Fibroblast of skin of left biceps (primary cell): Measurements from ENCODE around the gene GALNT9.
"Not testable (repeated sequence)": the region's sequence is repeated elsewhere in the genome, so short reads cannot be mapped to it uniquely, and the experiment has no call there.

ENCODE experiments used
- DNase-seq, 2 experiments: peaks; one replicate each; pipeline ENCODE4 v3.0.0-alpha.2; 2013; ENCODE audit warnings: low read depth in 2 of 2

GALNT9 gene

DNA sequence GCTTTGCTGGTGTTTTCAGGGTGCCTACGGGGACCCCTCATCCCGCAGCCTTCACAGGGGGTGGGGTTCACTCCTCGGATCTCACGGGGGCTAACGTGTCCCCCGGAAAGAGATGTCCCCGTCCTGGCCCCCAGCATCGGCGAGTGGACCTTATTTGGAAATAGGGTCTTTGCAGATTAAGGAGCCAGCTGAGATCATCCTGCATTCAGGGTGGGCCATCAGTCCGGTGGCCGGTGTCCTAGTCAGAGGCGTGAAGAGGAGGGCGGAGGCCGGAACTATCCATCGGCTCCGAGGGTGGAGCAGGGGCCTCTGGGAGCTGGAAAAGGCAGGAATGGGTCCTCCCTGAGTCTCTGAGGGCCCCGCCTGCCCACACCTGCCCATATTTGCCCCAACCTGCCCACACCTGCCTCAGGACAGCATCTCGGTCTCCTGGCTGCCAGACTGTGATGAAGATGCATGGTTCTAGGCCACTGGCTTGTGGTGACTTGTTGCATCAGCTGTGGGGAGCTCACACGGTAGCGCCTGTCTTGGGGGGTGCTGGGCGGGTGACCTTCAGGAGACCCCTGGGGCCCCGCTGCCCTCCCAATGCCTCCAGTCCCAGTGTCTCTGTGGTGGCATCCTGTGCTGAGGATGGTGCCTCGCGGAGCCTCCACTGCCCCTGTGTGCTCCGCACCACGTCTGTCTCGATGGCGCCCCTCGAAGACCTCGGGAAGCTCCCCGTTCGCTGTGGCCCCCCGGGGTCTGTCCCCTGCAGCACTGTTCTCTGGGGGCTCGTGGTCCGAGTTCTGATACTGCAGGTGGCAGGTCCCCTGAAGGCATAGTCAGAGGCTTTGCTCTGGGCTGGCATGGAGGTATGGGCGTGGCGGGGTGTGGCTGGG is 170.5 kb downstream of the GALNT9 start:
- no peak for DNase-seq

DNA sequence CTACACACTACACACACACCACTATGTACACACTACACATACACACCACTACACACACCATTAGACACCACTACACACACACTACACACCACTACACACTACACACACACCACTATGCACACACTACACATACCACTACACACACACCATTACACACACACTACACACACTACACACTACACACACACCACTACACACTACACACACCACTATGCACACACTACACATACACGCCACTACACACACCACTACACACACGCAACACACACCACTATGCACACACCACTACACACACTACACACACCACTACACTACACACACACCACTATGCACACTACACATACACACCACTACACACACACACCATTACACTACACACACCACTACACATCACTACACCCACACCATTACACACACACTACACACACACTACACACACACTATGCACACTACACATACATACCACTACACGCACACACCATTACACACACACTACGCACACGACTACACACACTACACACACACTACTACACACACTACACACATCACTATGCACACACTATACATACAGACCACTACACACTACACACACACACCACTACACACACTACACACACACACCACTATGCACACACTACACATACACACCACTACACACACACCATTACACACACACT is 171.5 kb downstream of the GALNT9 start:
- no peak for DNase-seq

DNA sequence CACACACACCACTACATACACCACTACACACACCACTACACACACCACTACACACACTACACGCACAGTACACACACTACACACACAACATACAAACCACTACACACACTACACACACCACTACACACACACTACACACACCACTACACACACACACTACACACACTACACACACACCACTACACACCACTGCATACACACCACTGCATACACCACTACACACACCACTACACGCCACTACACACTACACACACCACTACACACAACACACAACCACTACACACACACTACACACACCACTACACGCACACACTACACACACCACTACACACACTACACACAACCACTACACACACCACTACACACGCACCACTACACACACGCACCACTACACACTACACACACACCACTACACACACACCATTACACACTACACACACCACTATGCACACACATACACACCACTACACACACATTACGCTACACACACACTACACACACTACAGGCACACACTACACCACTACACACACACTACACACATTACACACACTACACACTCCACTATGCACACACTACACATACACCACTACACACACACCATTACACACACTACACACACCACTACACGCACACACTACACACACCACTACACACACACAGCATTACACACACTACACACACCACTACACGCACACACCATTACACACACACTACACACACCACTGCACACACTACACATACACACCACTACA is 172.6 kb downstream of the GALNT9 start:
- DNase-seq: no peak

DNA sequence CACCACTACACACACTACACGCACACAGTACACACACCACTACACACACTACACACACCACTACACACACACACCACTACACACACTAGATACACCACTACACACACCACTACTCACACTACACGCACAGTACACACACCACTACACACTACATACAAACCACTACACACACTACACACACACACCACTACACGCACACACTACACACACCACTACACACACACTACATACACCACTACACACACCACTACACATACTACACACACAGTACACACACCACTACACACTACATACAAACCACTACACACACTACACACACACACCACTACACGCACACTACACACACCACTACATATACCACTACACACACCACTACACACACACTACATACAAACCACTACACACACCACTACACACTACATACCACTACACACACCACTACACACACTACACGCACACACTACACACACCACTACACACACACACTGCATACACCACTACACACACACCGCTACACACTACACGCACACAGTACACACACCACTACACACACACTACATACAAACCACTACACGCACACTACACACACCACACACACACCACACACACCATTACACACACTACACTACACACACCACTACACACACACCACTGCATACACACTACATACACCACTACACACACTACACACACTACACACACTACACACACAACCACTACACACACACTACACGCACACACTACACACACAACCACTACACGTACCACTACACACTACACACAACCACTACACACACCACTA is 173.4 kb downstream of the GALNT9 start:
- no peak for DNase-seq

DNA sequence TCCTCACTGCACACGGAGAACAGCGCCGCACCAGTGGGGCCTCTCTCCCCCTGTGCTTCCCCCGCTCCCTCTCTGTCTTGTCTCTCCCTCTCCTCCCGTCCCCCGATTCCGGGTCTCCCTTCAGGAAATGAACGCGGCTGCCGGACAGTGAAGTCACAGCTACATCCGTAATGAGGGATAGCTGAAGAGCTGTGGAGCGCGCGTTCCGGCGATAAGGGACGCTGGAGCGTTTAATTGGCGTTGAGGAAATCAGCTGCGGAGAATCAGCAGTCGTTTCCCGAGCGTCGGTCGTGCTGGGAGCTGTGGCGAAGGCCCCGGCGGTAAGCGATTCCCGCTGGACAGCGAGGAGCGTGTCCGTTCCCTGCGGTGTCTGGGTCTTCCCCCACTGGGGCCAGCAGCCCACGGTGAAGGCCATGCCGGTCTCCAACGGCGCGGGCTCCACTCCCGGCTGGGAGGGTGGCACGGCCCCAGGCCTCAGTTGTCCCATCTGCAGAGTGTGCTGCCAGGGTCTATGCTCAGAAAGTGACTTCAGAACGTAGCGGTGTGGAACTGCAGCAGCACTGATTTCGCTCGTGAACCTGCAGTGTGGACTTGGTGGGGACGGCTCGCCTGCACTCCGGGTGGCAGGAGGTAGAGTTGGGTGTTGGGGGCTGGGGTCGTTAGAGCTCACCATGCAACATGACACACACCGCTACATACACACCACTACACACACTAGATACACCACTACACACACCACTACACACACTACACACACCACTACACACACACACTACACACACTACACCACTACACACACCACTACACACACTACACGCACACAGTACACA is 174.2 kb downstream of the GALNT9 start:
- DNase-seq: no peak

DNA sequence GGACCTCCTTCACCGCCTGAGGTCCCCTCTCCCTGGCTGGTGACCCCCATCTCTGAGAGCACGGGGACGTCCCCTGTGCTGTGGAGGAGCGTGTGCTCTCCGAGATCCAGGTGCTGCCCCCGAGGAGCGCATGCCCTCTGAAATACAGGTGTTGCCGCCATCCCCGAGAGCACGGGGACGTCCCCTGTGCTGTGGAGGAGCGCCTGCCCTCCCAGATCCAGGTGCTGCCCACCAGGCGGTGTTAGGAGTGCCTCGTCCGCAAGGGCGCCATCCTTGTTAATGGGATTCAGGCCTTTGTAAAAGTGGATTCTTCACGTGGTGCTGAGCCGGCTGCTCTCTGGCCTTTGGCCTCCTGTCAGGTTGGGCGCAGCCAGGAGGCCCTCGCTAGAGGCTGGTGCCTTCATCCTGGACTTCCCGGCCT is 175.0 kb downstream of the GALNT9 start:
- DNase-seq: no peak

DNA sequence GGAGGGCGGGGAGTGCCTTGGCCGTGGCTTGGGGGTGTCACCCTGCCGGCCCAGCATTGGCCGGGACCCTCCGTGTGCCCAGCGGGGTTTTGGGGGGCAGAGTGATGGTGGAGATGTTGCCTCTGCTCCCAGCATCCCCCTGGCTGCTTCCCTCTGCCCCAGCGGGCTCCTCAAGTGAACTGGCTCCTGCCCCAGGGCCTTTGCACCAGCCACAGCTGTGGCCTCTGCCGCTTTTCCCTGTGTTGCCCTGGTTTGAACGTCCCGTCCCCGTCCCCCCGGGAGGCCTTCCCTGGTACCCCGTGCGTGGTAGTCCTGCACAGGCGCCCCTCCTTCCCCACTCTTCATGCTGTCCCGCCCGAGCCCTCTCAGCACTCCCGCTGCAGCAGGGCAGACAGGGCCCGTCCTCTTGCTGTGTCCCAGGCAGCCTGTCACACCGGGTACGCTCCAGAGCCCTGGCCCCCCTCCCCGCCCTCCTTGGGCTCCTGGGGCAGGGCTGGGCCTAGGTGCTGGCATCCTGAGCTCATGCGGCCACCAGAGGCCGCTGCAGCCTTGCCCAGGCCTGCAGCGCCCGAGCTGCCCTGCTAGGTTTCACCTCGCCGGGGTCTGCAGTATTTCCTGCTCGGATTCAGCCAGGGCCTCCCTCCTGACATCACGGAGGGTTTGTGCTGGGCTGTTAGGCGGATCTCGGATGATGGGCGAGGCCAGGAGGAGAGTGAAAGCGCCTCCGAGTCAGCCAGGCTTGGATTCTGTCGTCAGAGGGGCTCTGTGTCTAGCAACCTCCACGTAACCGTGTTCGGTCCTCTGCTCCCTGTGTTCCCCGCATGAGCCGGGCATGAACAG is 175.7 kb downstream of the GALNT9 start:
- DNase-seq: peak; percentile 26 to 29

DNA sequence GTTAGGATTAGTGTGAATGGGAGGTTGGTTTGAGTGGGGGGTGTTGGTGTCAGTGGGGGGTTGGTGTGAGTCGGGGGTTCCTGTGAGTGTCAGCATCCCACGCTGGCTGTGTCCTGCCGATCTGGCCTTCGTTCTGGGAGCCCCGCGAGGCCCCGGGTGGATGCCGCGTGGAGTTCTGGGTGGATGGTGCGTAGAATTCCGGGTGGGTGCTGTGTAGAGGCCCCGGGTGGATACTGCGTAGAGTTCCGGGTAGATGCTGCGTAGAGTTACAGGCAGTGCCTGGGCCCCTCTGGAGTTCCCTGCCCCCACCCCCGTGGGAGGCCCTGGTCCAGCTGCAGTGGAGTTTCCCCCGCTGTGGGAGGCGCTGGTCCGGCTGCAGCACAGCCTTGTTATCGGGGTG is 176.4 kb downstream of the GALNT9 start:
- no peak for DNase-seq

DNA sequence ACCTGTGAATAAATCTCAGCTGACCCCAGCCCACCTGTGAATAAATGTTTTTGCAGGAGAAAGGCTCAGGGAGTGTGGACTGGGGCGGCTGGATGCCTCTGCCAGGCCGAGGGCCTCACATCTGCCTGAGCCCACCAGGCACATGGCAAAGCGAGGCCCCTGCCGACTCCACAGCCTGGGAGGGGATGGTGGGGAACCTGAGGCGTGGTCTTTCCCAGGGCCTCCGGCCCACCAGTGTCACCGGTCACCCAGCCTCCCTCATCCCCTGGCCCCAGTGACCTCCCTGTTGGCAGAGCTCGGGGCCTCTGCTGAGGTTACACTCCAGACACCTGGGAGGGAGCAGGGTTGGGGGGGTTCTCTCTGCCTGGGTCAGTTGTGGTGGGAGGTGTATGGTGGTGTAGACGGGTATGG is 177.0 kb downstream of the GALNT9 start:
- DNase-seq: no peak

DNA sequence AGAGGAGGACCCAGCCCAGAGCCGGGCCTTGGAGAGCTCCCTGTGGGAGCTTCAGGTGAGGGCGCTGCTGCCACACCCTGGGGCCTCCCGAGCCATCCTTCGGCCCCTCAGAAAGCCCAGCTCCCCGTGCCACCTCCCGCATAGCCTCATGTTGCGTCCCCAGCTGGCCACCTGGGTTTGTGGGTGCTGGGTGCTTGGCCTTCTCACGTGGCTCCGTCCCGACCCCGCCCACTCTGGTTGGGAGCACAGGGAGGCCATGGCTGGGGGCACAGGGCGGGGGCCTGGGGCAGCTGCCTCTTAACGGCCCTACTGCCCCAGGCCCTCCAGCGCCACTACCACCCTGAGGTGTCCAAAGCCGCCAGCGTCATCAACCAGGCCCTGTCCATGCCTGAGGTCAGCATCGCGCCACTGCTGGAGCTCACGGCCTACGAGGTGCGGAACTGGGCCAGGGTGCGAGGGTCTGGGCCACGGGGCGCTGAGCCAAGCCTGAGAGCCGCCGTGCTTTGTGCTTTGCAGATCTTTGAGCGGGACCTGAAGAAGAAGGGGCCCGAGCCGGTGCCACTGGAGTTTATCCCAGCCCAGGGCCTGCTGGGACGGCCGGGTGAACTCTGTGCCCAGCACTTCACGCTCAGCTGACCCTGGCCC is 177.5 kb downstream of the GALNT9 start:
- DNase-seq: no peak

DNA sequence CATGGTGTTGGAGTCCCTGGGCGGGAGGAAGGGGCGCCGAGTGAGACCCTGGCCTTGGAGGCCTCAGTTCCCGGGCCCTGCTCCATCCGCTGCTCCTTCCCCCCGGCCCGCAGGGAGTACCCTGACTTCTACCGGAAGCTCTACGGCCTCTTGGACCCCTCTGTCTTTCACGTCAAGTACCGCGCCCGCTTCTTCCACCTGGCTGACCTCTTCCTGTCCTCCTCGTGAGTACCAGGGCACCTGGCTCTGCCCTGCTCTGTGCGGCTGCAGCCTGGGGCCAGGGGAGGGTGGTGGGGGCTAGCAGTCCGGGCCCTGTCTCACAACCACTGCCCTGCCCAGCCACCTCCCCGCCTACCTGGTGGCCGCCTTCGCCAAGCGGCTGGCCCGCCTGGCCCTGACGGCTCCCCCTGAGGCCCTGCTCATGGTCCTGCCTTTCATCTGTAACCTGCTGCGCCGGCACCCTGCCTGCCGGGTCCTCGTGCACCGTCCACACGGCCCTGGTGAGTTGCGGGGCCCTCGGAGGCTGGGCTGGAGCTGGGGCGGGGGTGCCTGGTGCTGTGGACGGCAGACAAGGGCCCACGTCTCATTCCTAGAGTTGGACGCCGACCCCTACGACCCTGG is 178.1 kb downstream of the GALNT9 start:
- no peak for DNase-seq

DNA sequence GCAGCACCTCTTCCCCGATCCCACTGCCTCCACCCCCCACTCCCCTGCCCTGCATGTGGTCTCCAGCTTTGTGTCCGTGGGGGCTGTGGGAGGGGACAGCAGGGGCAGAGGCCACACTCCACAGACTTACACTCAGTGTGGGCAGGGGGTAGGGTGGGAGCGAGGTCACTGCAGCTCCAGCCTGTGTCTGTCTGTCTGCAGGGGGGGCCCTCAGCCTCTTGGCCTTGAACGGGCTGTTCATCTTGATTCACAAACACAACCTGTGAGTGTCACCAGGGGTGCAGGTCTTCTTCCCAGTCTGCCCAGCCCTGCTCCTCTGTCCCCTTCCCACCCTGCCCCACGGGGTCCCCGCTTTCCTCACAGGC is 178.6 kb downstream of the GALNT9 start:
- no peak for DNase-seq

DNA sequence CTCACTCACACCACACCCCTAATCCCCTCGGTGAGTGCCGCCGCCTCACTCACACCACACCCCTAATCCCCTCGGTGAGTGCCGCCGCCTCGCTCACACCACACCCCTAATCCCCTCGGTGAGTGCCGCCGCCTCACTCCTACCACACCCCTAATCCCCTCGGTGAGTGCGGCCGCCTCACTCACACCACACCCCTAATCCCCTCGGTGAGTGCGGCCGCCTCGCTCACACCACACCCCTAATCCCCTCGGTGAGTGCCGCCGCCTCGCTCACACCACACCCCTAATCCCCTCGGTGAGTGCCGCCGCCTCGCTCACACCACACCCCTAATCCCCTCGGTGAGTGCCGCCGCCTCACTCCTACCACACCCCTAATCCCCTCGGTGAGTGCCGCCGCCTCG is 179.9 kb downstream of the GALNT9 start:
- DNase-seq: not testable (repeated sequence)

DNA sequence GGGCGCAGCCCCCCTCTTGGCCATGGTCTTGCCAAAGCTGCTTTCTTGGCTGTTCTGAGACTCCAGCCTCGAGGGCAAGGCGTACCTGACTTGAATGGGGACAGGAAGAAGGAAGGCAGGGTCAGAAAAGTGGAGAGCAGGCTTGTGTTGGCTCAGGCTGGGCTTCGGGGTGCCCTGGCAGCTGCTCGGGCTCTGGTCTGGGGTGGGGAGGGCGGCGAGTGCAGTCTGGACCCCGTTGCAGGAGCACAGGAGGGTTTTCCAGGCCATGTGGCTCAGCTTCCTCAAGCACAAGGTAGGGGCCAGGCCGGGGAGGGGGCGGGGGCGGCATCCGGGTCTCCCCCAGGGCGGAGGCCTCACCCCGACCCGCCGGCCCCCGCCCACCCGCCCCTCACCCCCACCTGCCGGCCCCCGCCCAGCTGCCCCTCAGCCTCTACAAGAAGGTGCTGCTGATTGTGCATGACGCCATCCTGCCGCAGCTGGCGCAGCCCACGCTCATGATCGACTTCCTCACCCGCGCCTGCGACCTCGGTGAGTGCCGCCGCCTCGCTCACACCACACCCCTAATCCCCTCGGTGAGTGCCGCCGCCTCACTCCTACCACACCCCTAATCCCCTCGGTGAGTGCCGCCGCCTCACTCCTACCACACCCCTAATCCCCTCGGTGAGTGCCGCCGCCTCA is 180.9 kb downstream of the GALNT9 start:
- no peak for DNase-seq

DNA sequence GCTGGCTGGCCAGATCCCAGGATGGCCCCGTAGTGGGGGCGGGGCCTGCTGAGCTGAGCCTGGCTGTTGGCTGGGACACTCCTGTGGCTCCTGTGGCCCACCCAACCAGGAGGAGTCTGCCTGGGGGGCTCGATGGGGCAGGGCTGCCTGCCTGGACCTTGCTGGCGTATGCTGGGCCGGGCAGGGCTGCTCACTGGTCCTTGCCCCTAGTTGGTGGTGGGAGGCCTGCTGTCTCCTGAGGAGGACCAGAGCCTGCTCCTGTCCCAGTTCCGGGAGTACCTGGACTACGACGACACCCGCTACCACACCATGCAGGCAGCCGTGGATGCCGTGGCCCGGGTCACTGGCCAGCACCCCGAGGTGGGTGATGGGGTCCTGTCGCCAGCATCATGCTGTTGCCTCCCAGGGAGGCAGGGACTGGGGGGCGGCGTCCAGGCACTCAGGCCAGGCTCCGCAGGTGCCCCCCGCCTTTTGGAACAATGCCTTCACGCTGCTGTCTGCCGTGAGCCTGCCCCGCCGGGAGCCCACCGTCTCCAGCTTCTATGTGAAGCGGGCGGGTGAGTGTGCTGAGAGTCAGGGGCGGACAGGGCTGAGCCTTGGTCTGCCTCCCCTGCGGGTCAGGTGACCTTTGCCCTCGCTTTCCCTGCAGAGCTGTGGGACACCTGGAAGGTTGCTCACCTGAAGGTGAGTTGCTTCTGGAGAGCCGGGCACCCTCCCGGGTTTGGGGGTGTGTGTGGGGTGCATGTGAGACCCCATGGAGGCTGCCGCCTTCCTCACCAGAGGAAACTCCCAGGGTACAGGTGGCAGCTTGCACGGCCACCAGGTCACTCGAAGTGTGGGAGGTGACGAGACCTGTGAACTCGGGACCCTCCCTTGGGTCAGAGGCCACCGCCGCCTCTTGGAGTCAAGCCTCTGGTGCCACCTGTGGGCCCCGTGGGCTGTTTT is 181.7 kb downstream of the GALNT9 start:
- DNase-seq: no peak

DNA sequence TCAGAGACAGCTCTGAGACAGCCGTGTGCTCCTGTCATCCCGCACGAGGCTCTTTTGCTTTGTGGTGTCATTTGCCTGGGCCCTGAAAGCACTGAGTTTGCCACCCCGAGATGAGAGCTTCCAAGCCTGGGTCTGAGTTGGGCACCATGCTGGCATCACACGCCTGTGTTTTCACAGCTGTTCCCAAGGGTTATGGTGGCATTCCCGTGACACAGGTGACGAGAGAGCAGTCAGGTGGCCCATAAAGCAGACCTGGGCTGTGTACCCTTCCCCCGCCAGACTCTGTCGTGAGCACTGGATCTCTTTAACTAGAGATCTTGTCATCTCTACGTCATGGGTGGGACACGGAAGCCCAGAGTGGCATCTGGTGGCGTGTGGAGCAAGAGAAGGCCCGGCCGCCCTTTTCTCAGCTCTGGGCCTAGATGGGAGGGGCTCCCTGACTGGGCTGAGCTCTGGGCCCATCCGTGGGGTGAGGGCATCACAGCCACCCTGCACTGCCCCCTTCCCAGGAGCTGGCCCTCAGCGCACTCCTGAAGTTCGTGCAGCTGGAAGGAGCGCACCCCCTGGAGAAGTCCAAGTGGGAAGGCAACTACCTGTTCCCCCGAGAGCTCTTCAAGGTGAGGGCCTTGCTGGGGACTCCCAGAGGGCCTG is 182.5 kb downstream of the GALNT9 start:
- DNase-seq: no peak
